KOPT-K1 (cell line): ENCODE data around the gene ROM1.
"Not testable (repeated sequence)": the region's sequence is repeated elsewhere in the genome, so short reads cannot be mapped to it uniquely, and the experiment has no call there.

Experiments used
- H3K27ac ChIP-seq: fragments of 200-600 bp; sonication (generic); 2 replicates; pipeline ENCODE4 v1.5.1; 2016; ENCODE audit warnings: antibody characterized with exemption, mild to moderate bottlenecking, low read depth, low read length; ENCODE audit not compliant: poor library complexity, severe bottlenecking
- H3K36me3 ChIP-seq: fragments of 200-600 bp; sonication (generic); 2 replicates; pipeline ENCODE4 v1.5.1; 2017; ENCODE audit warnings: antibody characterized with exemption, mild to moderate bottlenecking, low read length, moderate library complexity; ENCODE audit not compliant: insufficient read depth
- H3K9me3 ChIP-seq: fragments of 200-600 bp; sonication (generic); 2 replicates; pipeline ENCODE4 v1.5.1; 2017; ENCODE audit warnings: antibody characterized with exemption, low read length, mild to moderate bottlenecking; ENCODE audit not compliant: insufficient read depth, poor library complexity, severe bottlenecking

The ROM1 gene

DNA sequence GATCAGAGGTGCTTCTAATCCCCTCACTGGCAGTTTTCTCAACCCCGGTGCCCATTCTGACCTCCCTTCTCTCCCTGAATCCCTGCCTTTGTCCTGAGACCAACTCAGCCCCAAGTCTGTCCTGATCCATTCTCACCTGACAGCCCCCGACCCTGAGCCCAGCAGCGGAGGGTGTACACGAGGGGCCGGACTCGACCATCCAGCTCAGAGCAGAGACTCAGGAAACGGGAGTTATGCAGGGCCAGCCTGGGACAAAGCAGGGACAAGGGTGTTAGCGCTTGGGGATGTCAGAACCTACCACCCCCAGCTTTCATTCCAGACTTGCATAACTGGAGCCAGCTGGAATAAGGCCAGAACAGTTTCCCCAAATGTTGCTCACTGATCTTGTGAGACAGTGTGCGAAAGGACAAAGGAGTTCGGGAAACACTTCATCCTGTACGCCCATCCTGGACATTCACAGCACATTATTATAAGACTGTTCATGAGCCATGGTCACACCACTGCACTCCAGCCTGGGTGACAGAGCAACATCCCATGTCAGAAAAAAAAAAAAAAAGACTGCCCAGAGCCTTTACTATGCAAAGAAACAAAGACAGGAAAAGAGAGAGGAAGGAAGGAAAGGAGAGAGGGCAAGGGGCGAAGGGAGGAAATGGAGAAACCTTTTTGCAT is 35.9 kb upstream of the ROM1 start:
- Histone ChIP-seq H3K36me3 (peaks cover 72% of the 10 kb centered on the region), H3K9me3 (no peaks in the 10 kb centered on the region), H3K27ac (no peak overlapping the region)

DNA sequence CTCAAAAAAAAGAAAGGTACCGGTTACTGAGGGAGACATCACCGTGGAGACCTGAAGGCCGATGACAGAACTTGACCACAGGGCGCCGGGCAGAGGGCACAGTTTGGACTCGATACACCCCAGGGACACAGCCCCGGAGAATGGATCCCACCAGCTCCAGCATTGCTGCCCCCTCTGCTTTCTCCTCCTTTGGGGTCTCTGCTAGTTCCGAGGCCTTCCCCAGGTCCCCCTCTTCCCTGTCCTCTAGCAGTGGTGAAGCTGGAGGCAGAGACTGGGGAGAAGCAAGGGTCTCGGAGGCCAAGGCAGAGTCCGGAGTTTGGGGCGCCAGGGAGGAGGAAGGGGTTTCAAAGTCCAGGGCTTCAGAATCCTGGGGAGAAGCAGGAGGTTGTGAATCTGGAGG is 34.5 kb upstream of the ROM1 start:
- no peaks in the 10 kb centered on the region for H3K9me3 ChIP-seq
- H3K27ac ChIP-seq, result no peak overlapping the region
- H3K36me3 ChIP-seq, result peaks cover 76% of the 10 kb centered on the region

- no peak overlapping the region for H3K27ac ChIP-seq
- peaks cover 83% of the 10 kb centered on the region for H3K36me3 ChIP-seq
- H3K9me3 ChIP-seq, result no peaks in the 10 kb centered on the region
Observed at GRCh38 chr11:62579252-62579651, 33.8 kb upstream of the ROM1 start.

DNA sequence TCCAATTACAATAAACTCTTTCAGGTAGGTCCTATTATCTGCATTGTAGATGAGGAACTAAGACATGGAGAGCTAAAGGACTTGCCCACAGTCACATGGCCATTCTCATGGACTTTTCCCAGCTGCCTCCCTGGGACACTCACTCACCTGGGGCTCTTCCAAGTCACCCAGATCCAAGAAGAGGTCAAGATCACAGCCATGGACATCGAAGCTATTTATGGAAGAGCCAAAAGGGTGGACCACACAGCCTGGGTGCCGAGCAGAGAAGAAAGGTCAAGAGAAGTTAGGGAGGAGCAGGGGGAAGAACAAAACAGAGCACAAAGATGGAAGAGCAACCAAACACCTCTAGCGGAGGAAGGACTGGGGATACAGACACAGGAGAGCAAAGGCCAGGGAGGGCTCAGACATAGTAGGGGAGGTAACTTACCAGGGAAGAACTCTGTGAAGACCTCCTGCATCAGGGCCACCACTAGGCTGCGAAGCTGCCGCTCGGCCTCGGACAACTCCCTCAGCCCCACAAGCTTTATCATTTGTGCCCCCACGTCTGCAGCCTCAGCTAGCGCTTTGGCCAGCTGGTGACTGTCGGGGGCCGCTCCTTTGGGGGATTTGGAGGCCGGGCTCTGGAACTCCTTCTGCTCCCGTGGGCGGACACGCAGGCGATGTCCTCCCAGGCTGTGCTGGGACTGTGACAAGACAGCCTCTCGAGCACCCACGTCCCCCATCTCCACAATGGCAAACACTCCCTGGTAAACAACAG is 31.9 kb upstream of the ROM1 start:
- H3K27ac ChIP-seq, result no peak overlapping the region
- H3K36me3 ChIP-seq, result peaks cover 88% of the 10 kb centered on the region
- H3K9me3 ChIP-seq, result no peaks in the 10 kb centered on the region

- peaks cover 88% of the 10 kb centered on the region for H3K36me3 ChIP-seq
- not testable (repeated sequence) for H3K27ac ChIP-seq, H3K9me3 ChIP-seq
Observed at GRCh38 chr11:62581735-62582134, 31.3 kb upstream of the ROM1 start.

DNA sequence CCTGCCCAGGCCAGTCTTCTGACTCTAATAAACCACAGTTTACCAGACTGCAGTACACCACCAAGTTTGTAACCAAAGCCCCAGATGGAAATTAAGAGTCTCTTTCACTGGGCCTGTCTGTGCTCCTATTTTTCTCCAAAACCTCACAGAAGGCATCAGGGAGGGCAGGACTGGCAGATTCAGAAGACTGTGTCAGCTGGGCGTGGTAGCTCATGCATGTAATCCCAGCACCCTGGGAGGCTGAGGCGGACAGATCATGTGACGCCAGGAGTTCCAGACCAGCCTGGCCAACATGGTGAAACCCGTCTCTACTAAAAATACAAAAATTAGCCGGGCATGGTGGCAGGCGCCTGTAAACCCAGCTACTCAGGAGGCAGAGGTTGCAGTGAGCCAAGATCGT is 27.7 kb upstream of the ROM1 start:
- peaks cover 75% of the 10 kb centered on the region for H3K36me3 ChIP-seq
- not testable (repeated sequence) for H3K27ac ChIP-seq

GRCh38 chr11:62588966-62589637 is 24.0 kb upstream of the ROM1 start:
- Histone ChIP-seq H3K36me3 (peaks cover 61% of the 10 kb centered on the region), H3K9me3 (no peaks in the 10 kb centered on the region), H3K27ac (no peak overlapping the region)

More for the DNA sequence above, 27.7 kb upstream of the ROM1 start:
- not testable (repeated sequence) for H3K9me3 ChIP-seq

GRCh38 chr11:62591448-62592145 is 21.5 kb upstream of the ROM1 start, which contains the start of gene TUT1:
TUT1 (minus strand) TSS chr11:62591523; CDS start chr11:62591485, 38 bp downstream.
- H3K27ac ChIP-seq, result peak within 1 kb of the TSS; percentile 82
- H3K36me3 ChIP-seq, result peaks cover 66% of the 10 kb centered on the region
- H3K9me3 ChIP-seq, result no peaks in the 10 kb centered on the region

GRCh38 chr11:62592146-62592815 is 20.8 kb upstream of the ROM1 start:
- Histone ChIP-seq H3K9me3 (no peaks in the 10 kb centered on the region), H3K27ac (peak overlapping the region; percentile 82), H3K36me3 (peaks cover 66% of the 10 kb centered on the region)

GRCh38 chr11:62592989-62593421 is 20.1 kb upstream of the ROM1 start:
- H3K27ac ChIP-seq, result peak overlapping the region; percentile 82
- H3K36me3 ChIP-seq, result peaks cover 66% of the 10 kb centered on the region
- H3K9me3 ChIP-seq, result no peaks in the 10 kb centered on the region

GRCh38 chr11:62593434-62594044 is 19.5 kb upstream of the ROM1 start:
- Histone ChIP-seq H3K9me3 (no peaks in the 10 kb centered on the region), H3K27ac (no peak overlapping the region), H3K36me3 (peaks cover 67% of the 10 kb centered on the region)

GRCh38 chr11:62595124-62595523 is 17.9 kb upstream of the ROM1 start:
- Histone ChIP-seq H3K27ac (no peak overlapping the region), H3K36me3 (peaks cover 66% of the 10 kb centered on the region), H3K9me3 (no peaks in the 10 kb centered on the region)

GRCh38 chr11:62599069-62599696 is 13.9 kb upstream of the ROM1 start:
- Histone ChIP-seq H3K36me3 (peaks cover 55% of the 10 kb centered on the region), H3K9me3 (no peaks in the 10 kb centered on the region), H3K27ac (peak overlapping the region; percentile 95)

GRCh38 chr11:62599901-62600300 is 13.2 kb upstream of the ROM1 start:
- Histone ChIP-seq H3K9me3 (no peaks in the 10 kb centered on the region), H3K36me3 (peaks cover 50% of the 10 kb centered on the region), H3K27ac (peak overlapping the region; percentile 95)
